Gastroesophageal sphincter (tissue), 4 donors: ENCODE measurements around the gene KASH5. TPM values are rescaled to one million over a fixed set of nuclear protein-coding genes. Genes with fewer than 3 reads are reported as not detected.

Source experiments
- ATAC-seq: fragments of 150-250 bp; one replicate; pipeline ENCODE4 v1.9.1; 2016; ENCODE audit warnings: mild to moderate bottlenecking, moderate library complexity
- H3K27ac ChIP-seq, 4 donors: fragments of 200-600 bp; sonication (generic) in 3 of 4; 1 replicate in 3 of 4; 2 replicates in 1 of 4; pipeline ENCODE4 v1.5.1; 2016 to 2019
- H3K27me3 ChIP-seq: fragments of 200-600 bp; sonication (generic); one replicate; pipeline ENCODE4 v1.5.1; 2019
- H3K36me3 ChIP-seq, 2 donors: fragments of 200-600 bp; sonication (generic); one replicate each; pipeline ENCODE4 v1.5.1; 2019; ENCODE audit warnings: control low read depth in 1 of 2
- H3K4me1 ChIP-seq, 3 donors: fragments of 200-600 bp; sonication (generic); 1 replicate in 2 of 3; 2 replicates in 1 of 3; pipeline ENCODE4 v1.5.1; 2016 to 2019; ENCODE audit warnings: control low read depth in 2 of 3
- H3K4me3 ChIP-seq, 2 donors: fragments of 200-600 bp; sonication (generic); one replicate each; pipeline ENCODE4 v1.5.1; 2019; ENCODE audit warnings: mild to moderate bottlenecking in 1 of 2, moderate library complexity in 1 of 2
- H3K9me3 ChIP-seq, 3 donors: fragments of 200-600 bp; sonication (generic); one replicate each; pipeline ENCODE4 v1.5.1; 2017 to 2019; ENCODE audit warnings: control low read depth in 2 of 3
- CTCF ChIP-seq, 4 experiments: fragments of 200-600 bp in 2 of 4; fragments of 450-650 bp in 2 of 4; sonication (generic) in 1 of 4; IDR thresholded peaks; one replicate each; pipeline ENCODE4 v1.5.1; 2017 to 2019; ENCODE audit warnings: antibody characterized with exemption in 4 of 4, mild to moderate bottlenecking in 2 of 4, moderate library complexity in 2 of 4
- EP300 ChIP-seq: sonication (generic); formaldehyde crosslinking; IDR thresholded peaks from one replicate; pipeline ENCODE4 v1.6.1; 2017; ENCODE audit warnings: antibody characterized with exemption, mild to moderate bottlenecking
- POLR2A ChIP-seq, 2 donors: fragments of 450-650 bp; IDR thresholded peaks; one replicate each; pipeline ENCODE4 v1.6.1; 2017; ENCODE audit warnings: antibody characterized with exemption in 2 of 2, mild to moderate bottlenecking in 2 of 2, moderate library complexity in 1 of 2
- POLR2AphosphoS5 ChIP-seq: sonication (generic); formaldehyde crosslinking; IDR thresholded peaks from one replicate; pipeline ENCODE4 v1.6.1; 2017; ENCODE audit warnings: antibody characterized with exemption
- WGBS, 2 donors: methylation state at CpG; one replicate each; pipeline ENCODE4 v1.1.5; 2018; ENCODE audit warnings: low coverage in 1 of 2; 5-methylcytosine and 5-hydroxymethylcytosine counted together
- total RNA-seq, 4 donors: library from RNA; depleted of rRNA; stranded (reverse); fragments of >200 nt; gene quantifications; one replicate each; pipeline ENCODE4 v1.1.0, GENCODE V29; 2016

KASH5 gene
- total RNA-seq, 4 donors from 2014 or later: not detected

- ATAC-seq: no peak
- no peaks in the 10 kb centered on the region for H3K36me3 ChIP-seq
- peaks cover 100% of the 10 kb centered on the region for H3K27me3 ChIP-seq
- TF ChIP-seq POLR2A (IDR thresholded peaks at IDR 0.05) (no peak), EP300 (no peak), POLR2AphosphoS5 (no peak), CTCF (IDR thresholded peaks at IDR 0.05) (no peak)
- 90 to 100% methylated on average over 3 to 6 of the region's 10 CpGs for WGBS, 2 donors
- no peak overlapping the region for H3K27ac ChIP-seq
- H3K9me3 ChIP-seq: no peaks in the 10 kb centered on the region
- peaks cover 0 to 9% (median 0%) of the 10 kb centered on the region in 3 donors for H3K4me1 ChIP-seq
- H3K4me3 ChIP-seq: no peak overlapping the region
These were observed 47.6 kb downstream of the KASH5 start for GRCh38 chr19:49435670-49436069.

GRCh38 chr19:49436381-49437017, 48.5 kb downstream of the KASH5 start:
- H3K9me3 ChIP-seq: no peaks in the 10 kb centered on the region
- 13 to 23% methylated on average over 10 to 18 of the region's 42 CpGs for WGBS, 2 donors

GRCh38 chr19:49437231-49437630, 49.2 kb downstream of the KASH5 start:
- peaks cover 0 to 22% (median 2%) of the 10 kb centered on the region in 3 donors for H3K4me1 ChIP-seq
- no peak for ATAC-seq
- H3K36me3 ChIP-seq: no peaks in the 10 kb centered on the region
- no peak for TF ChIP-seq POLR2AphosphoS5
- no peak overlapping the region for H3K27ac ChIP-seq
- H3K27me3 ChIP-seq: peaks cover 100% of the 10 kb centered on the region
- 12% methylated on average over 6 of the region's 8 CpGs; no CpG with 5 or more reads in 1 of the 2 donors for WGBS, 2 donors
- no peak overlapping the region for H3K4me3 ChIP-seq
- no peaks in the 10 kb centered on the region for H3K9me3 ChIP-seq

More at GRCh38 chr19:49436381-49437017, 48.5 kb downstream of the KASH5 start:
- peaks cover 100% of the 10 kb centered on the region for H3K27me3 ChIP-seq
- no peak for ATAC-seq
- peaks cover 0 to 17% (median 0%) of the 10 kb centered on the region in 3 donors for H3K4me1 ChIP-seq
- H3K4me3 ChIP-seq: no peak overlapping the region
- H3K36me3 ChIP-seq: no peaks in the 10 kb centered on the region
- no peak for TF ChIP-seq CTCF (IDR thresholded peaks at IDR 0.05)
- no peak for TF ChIP-seq POLR2AphosphoS5
- no peak overlapping the region for H3K27ac ChIP-seq

- TF ChIP-seq POLR2AphosphoS5 (no peak), POLR2A (IDR thresholded peaks at IDR 0.05) (no peak), CTCF (IDR thresholded peaks at IDR 0.05) (no peak), EP300 (no peak)
- peaks cover 0 to 27% (median 5%) of the 10 kb centered on the region in 3 donors for H3K4me1 ChIP-seq
- H3K9me3 ChIP-seq: no peaks in the 10 kb centered on the region
- no peak overlapping the region for H3K4me3 ChIP-seq
- 15 to 18% methylated on average over 5 of the region's 6 CpGs for WGBS, 2 donors
- no peak for ATAC-seq
- H3K27me3 ChIP-seq: peaks cover 100% of the 10 kb centered on the region
- no peaks in the 10 kb centered on the region for H3K36me3 ChIP-seq
- H3K27ac ChIP-seq: no peak overlapping the region
These were observed 50.2 kb downstream of the KASH5 start for GRCh38 chr19:49438261-49438660.

GRCh38 chr19:49439836-49440235, 51.8 kb downstream of the KASH5 start:
- Histone ChIP-seq H3K27ac (no peak overlapping the region), H3K9me3 (no peaks in the 10 kb centered on the region), H3K4me1 (peaks cover 0 to 31% (median 5%) of the 10 kb centered on the region in 3 donors), H3K36me3 (no peaks in the 10 kb centered on the region), H3K4me3 (no peak overlapping the region), H3K27me3 (peaks cover 84% of the 10 kb centered on the region)
- no peak for ATAC-seq
- 31% methylated on average over 3 of the region's 6 CpGs for WGBS, 2 donors
- TF ChIP-seq CTCF (IDR thresholded peaks at IDR 0.05) (no peak), POLR2A (IDR thresholded peaks at IDR 0.05) (no peak), POLR2AphosphoS5 (no peak), EP300 (no peak)
